SH-SY5Y (cell line): ENCODE results near the gene C2.

Source experiments
- GATA2 ChIP-seq: IDR thresholded peaks from 2 replicates; pipeline ENCODE4 v1.6.1; 2011; ENCODE audit warnings: mild to moderate bottlenecking, low read depth, low read length
- GATA3 ChIP-seq: IDR thresholded peaks from 2 replicates; pipeline ENCODE4 v1.6.1; 2011; ENCODE audit warnings: low read depth, mild to moderate bottlenecking, low read length, moderate library complexity

C2 gene

GRCh38 chr6:31892821-31893220 is 34.7 kb upstream of the C2 start:
- TF ChIP-seq GATA3 (no peak), GATA2 (no peak)

DNA sequence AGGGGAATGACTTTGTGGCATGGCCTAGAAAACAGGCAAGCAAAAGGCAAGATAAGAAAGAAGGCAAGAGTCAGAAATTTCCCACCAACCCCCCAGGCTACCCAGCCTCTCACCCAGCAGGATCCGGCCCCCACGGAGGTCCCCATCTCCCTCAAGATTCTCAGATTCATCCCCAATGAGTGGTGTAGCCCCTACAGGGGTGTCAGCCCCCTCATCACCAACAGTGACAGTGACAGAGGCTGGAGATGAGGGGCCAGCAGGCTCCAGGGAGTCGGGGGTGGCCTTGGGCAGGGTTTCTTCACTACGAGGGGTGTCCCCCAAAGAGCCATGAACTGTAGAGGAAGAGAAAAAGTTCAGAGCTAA is 31.0 kb upstream of the C2 start:
- TF ChIP-seq GATA3 (no peak), GATA2 (no peak)

- TF ChIP-seq GATA2 (no peak), GATA3 (no peak)
Observed at GRCh38 chr6:31896856-31897611, 30.5 kb upstream of the C2 start.

GRCh38 chr6:31897612-31898382 is 29.7 kb upstream of the C2 start, which contains the start of gene EHMT2:
TSS of gene EHMT2 (minus strand) at chr6:31897698. CDS start at chr6:31897677, 21 bp downstream.
- TF ChIP-seq GATA3 (no peak), GATA2 (no peak)

- no peak for TF ChIP-seq GATA2
- TF ChIP-seq GATA3, result no peak
Observed at GRCh38 chr6:31898383-31899011, 29.0 kb upstream of the C2 start.

GRCh38 chr6:31899215-31899614 is 28.3 kb upstream of the C2 start:
- TF ChIP-seq GATA2 (no peak), GATA3 (no peak)

DNA sequence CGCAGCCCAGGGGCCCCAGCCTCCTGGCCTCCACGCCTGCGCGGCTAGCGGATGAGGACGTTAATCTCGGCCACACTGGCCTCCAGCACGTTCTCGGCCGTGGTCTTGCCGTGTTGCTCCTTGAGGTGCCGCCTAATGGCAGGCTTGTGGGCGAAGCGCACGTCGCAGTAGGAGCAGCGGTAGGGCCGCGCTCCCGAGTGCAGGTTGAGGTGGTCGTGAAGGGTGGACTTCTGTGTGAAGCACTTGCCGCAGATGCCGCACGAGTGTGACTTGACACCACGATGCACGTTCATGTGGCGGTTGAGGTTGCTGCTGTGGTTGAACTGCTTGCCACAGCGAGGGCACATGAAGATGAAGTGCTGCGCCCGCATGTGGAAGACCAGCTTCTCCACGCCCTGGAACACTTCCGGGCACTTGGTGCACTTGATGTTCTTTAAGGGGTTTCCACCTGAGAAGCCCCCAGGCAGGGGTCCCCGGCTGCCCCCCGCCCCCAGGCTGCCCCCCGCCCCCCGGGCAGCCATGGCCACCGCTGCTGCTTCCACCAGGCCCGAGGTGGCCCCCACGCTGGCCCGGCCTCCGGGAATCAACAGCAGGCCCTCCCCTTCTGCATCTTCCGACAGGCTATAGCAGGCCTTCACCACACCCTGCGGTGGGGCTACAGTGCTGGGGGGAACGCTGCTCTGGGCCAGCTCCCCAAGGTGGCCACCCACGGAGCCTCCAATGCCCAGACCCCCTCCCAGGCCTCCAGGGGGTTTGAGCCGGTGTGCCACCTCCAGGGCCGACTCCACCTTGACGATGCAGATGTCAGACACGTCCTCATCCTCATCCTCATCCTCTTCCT is 27.4 kb upstream of the C2 start:
- TF ChIP-seq GATA2 (no peak), GATA3 (no peak)

GRCh38 chr6:31900917-31901414 is 26.6 kb upstream of the C2 start:
- TF ChIP-seq GATA3, result no peak

DNA sequence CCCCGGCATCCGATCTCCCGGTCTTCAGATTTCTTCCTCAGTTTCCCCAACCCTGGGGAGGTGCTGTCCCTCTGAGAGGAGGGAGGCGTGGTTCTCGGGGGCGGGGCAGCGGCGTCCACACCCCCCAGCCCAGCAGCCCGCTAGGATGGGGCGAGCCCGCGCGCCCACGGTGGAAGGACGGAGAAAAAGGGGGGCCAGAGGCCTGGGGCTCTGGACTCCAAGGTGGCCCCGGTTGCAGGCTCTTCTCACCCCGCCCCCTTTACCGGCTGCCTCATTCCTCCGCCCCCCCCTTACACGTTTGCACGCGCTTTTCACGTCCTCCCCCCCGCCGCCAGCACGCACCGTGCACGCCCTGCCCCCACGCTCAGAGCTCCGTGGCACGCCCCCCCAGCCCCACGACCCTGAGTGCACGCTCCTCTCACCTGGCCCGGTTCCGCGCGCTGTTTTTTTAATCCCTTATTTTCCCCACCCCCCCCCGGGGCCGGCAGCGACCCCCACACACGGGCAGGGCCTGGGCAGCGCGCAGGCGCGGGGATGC is 26.0 kb upstream of the C2 start:
- no peak for TF ChIP-seq GATA3
- no peak for TF ChIP-seq GATA2

DNA sequence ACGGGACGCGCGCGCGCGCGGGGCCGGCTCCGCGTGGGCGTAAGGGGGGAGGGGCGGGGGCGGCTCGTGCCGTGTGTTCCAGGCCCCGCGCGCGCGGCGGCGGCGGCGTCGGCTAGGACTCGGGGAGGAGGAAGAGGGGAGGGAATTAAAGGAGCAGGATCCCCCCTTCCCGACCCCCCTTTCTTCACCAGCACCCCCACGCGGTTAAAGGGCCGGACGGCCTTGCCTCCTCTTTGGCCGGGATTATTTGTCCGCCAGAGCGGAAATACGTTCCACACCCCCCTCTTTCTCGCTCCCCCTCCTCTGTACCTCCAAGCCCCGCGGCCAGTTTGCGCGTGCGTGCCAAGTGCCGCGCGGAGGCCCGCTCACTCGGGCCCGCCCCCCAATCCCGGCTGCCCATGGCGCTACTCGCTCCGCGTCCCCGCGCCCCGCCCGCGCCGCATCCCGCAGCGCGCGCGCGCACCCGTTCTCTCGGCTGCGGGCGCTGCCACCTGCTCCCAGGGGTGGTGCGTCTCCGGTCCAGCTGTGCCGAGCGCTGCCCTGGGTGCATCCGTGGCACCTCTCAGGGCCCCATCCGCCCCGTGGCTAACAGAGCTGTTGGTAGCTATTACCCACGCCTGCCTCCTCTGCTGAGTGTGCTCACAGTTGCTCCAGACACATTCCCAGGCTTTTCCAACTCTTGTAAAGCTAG is 25.4 kb upstream of the C2 start, which contains the start of gene ZBTB12:
TSS of gene ZBTB12 (minus strand) at position 134 of the 691 bp plus-strand sequence. CDS start 781 bp downstream, outside the sequence.
- TF ChIP-seq GATA3 (no peak), GATA2 (peak; percentile 16; the same call in 1 of the 2 replicates)

- TF ChIP-seq GATA2 (no peak), GATA3 (no peak)
Observed at GRCh38 chr6:31903957-31904356, 23.6 kb upstream of the C2 start.

GRCh38 chr6:31905041-31905440 is 22.5 kb upstream of the C2 start:
- no peak for TF ChIP-seq GATA2
- no peak for TF ChIP-seq GATA3

DNA sequence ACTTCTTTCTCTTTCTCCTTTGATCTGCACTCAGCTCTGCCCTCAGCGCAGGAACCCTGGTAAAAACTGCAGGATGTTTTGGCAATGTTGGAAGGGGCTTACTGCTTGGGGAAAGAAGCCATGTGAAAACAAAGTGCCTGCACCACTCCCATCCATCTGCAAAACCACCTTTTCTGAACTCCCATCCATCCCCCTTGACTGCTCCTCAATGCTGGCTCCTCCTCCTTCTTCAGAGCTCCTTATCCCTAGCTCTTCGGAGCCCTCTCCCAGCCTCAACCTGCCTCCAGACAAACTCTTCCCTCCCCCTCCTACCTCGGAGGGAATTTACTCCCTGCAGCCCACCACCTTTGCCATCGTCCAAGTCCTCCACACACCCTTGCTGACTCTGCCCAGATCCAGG is 21.4 kb upstream of the C2 start:
- TF ChIP-seq GATA2 (no peak), GATA3 (no peak)
